CD14-positive monocyte (primary cell): Measurements from ENCODE around the gene ZNRF1. TPM values are rescaled to one million over a fixed set of nuclear protein-coding genes. Genes with fewer than 3 reads are reported as not detected.
A peak's percentile ranks its signal among the peaks of the same experiment; 100 is the strongest.

Experiments
- DNase-seq, 3 donors: peaks; one replicate each; pipeline ENCODE4 v3.0.0-alpha.2; 2011 to 2022
- H2AFZ ChIP-seq: 2 replicates; pipeline ENCODE4 v1.6.0; 2012; ENCODE audit warnings: mild to moderate bottlenecking, low read depth, low read length, inconsistent platforms; ENCODE audit not compliant: insufficient read depth, poor library complexity, severe bottlenecking
- H3K27ac ChIP-seq, 2 donors: 1 replicate in 1 of 2; 2 replicates in 1 of 2; pipeline ENCODE4 v1.5.1; 2012 to 2013; ENCODE audit warnings: low read length in 2 of 2, control low read depth in 1 of 2, inconsistent platforms in 1 of 2, low read depth in 1 of 2, mild to moderate bottlenecking in 1 of 2
- H3K27me3 ChIP-seq, 2 donors: one replicate each; pipeline versions ENCODE4 v1.6.0 to v1.6.1; 2011 to 2013; ENCODE audit warnings: low read length in 2 of 2; ENCODE audit not compliant: control insufficient read depth in 2 of 2, insufficient read depth in 2 of 2
- H3K36me3 ChIP-seq, 2 donors: replicated peaks in 1 of 2; 1 replicate in 1 of 2; 2 replicates in 1 of 2; pipeline versions ENCODE4 v1.5.1 to v1.6.1; 2012 to 2013; ENCODE audit warnings: low read length in 2 of 2, control low read depth in 1 of 2, inconsistent platforms in 1 of 2, mild to moderate bottlenecking in 1 of 2; ENCODE audit not compliant: insufficient read depth in 2 of 2, control insufficient read depth in 1 of 2
- H3K4me1 ChIP-seq, 2 donors: 1 replicate in 1 of 2; 2 replicates in 1 of 2; pipeline versions ENCODE4 v1.5.1 to v1.6.1; 2012 to 2013; ENCODE audit warnings: low read length in 2 of 2, control low read depth in 1 of 2, inconsistent platforms in 1 of 2, mild to moderate bottlenecking in 1 of 2, moderate library complexity in 1 of 2; ENCODE audit not compliant: insufficient read depth in 2 of 2, control insufficient read depth in 1 of 2
- H3K4me2 ChIP-seq: replicated peaks from 2 replicates; pipeline ENCODE3; 2012; ENCODE audit warnings: low read length, moderate library complexity, mild to moderate bottlenecking; ENCODE audit not compliant: poor library complexity, severe bottlenecking; ENCODE audit errors: extremely low read depth
- H3K4me3 ChIP-seq, 3 experiments: fragments of 200-600 bp in 1 of 3; sonication (generic) in 1 of 3; replicated peaks in 1 of 3; 1 replicate in 2 of 3; 2 replicates in 1 of 3; pipeline ENCODE4 v1.5.1; 2011 to 2013; ENCODE audit warnings: low read length in 3 of 3, mild to moderate bottlenecking in 3 of 3, control low read depth in 2 of 3, low read depth in 2 of 3, inconsistent platforms in 1 of 3, moderate library complexity in 1 of 3
- H3K79me2 ChIP-seq: 2 replicates; pipeline ENCODE4 v1.6.0; 2012; ENCODE audit warnings: mild to moderate bottlenecking, control low read depth, inconsistent platforms, low read length, moderate library complexity; ENCODE audit not compliant: insufficient read depth
- H3K9ac ChIP-seq: 2 replicates; pipeline ENCODE4 v1.6.0; 2017; ENCODE audit warnings: low read length, mild to moderate bottlenecking; ENCODE audit not compliant: insufficient read depth, poor library complexity, severe bottlenecking
- H3K9me3 ChIP-seq, 2 donors: replicated peaks in 1 of 2; 1 replicate in 1 of 2; 2 replicates in 1 of 2; pipeline versions ENCODE4 v1.5.1 to v1.6.1; 2012 to 2013; ENCODE audit warnings: low read length in 2 of 2, control low read depth in 1 of 2; ENCODE audit not compliant: control insufficient read depth in 1 of 2, insufficient read depth in 1 of 2
- H4K20me1 ChIP-seq: 2 replicates; pipeline ENCODE4 v1.6.0; 2012; ENCODE audit warnings: mild to moderate bottlenecking, low read length, control low read depth, moderate library complexity; ENCODE audit not compliant: insufficient read depth
- H3K27ac Mint-ChIP-seq, 7 donors: one replicate each; pipeline ENCODE4 v1.8.0; 2020; ENCODE audit warnings: mild to moderate bottlenecking in 7 of 7, mixed read lengths in 7 of 7, moderate library complexity in 6 of 7, inconsistent platforms in 2 of 7
- H3K27me3 Mint-ChIP-seq, 3 donors: one replicate each; pipeline ENCODE4 v1.8.0; 2021 to 2022; ENCODE audit warnings: low read depth in 3 of 3, mild to moderate bottlenecking in 3 of 3, mixed read lengths in 3 of 3, moderate library complexity in 3 of 3, inconsistent platforms in 1 of 3
- H3K36me3 Mint-ChIP-seq, 2 donors: one replicate each; pipeline ENCODE4 v1.8.0; 2020; ENCODE audit warnings: mixed read lengths in 2 of 2, inconsistent platforms in 1 of 2, mild to moderate bottlenecking in 1 of 2
- H3K4me1 Mint-ChIP-seq: one replicate; pipeline ENCODE4 v1.8.0; 2020; ENCODE audit warnings: mild to moderate bottlenecking, mixed read lengths
- H3K4me3 Mint-ChIP-seq, 2 donors: one replicate each; pipeline ENCODE4 v1.8.0; 2020; ENCODE audit warnings: mild to moderate bottlenecking in 2 of 2, mixed read lengths in 2 of 2, moderate library complexity in 1 of 2
- H3K9me3 Mint-ChIP-seq, 7 donors: one replicate each; pipeline ENCODE4 v1.8.0; 2020 to 2022; ENCODE audit warnings: mixed read lengths in 7 of 7, mild to moderate bottlenecking in 6 of 7, moderate library complexity in 6 of 7, inconsistent platforms in 2 of 7
- CTCF ChIP-seq: fragments of 200-600 bp; IDR thresholded peaks from one replicate; pipeline ENCODE4 v1.8.0; 2022; ENCODE audit warnings: antibody characterized with exemption, mild to moderate bottlenecking
- WGBS: methylation state at CpG from one replicate; pipeline ENCODE4 v1.1.5; 2013; ENCODE audit warnings: missing lambda C conversion rate; ENCODE audit not compliant: insufficient coverage; 5-methylcytosine and 5-hydroxymethylcytosine counted together
- intact Hi-C, 2 donors: fragments of 100-400 bp; cut with micrococcal nuclease; formaldehyde crosslinking; loops; one replicate each; pipeline versions ENCODE4 v1.15.0 to v1.15.1; 2023
- polyA plus RNA-seq, 3 donors: library from polyadenylated mRNA; depleted of rRNA in 1 of 3; unstranded in 2 of 3; stranded (reverse) in 1 of 3; fragments of 300-500 nt in 2 of 3; fragments of >200 nt in 1 of 3; fragmentation: Illumina TruSeq in 2 of 3; gene quantifications; 1 replicate in 2 of 3; 2 replicates in 1 of 3; pipeline ENCODE4 v1.2.3, GENCODE V29; 2012 to 2021

ZNRF1 gene
- polyA plus RNA-seq, 3 donors = 1.9 to 5.3 (median 4.3) TPM

GRCh38 chr16:75038036-75038858, 39.4 kb downstream of the ZNRF1 start:
- no peak for DNase-seq
- H3K27me3 ChIP-seq = no peaks in the 10 kb centered on the region
- Mint-ChIP-seq H3K27ac (peak overlapping the region in 4 of 7 donors; percentile 37 to 64 (median 48)), H3K27me3 (no peaks in the 10 kb centered on the region), H3K4me1 (peaks cover 55% of the 10 kb centered on the region), H3K4me3 (no peak overlapping the region), H3K9me3 (peaks cover 2 to 9% (median 6%) of the 10 kb centered on the region in 7 donors), H3K36me3 (peaks cover 0 to 3% of the 10 kb centered on the region in 2 donors)
- H3K9me3 ChIP-seq = peaks cover 0 to 9% of the 10 kb centered on the region in 2 donors
- 80% methylated on average over 1 of the region's 3 CpGs for WGBS
- H3K9ac ChIP-seq = no peak overlapping the region
- H3K36me3 ChIP-seq = no peaks in the 10 kb centered on the region
- H3K4me1 ChIP-seq = peaks cover 26 to 37% of the 10 kb centered on the region in 2 donors
- H3K27ac ChIP-seq = peak overlapping the region in 1 of 2 donors; percentile 52
- no peak for TF ChIP-seq CTCF
- H3K79me2 ChIP-seq = peaks cover 76% of the 10 kb centered on the region
- peak overlapping the region; percentile 39 for H3K4me2 ChIP-seq
- peak overlapping the region in 1 of 3 experiments; percentile 30 for H3K4me3 ChIP-seq
- intact Hi-C loops = no loop called here
- no peak overlapping the region for H2AFZ ChIP-seq
- no peaks in the 10 kb centered on the region for H4K20me1 ChIP-seq

GRCh38 chr16:75039941-75040340, 41.1 kb downstream of the ZNRF1 start:
- no peaks in the 10 kb centered on the region for H4K20me1 ChIP-seq
- intact Hi-C loops = no loop called here
- H3K4me1 ChIP-seq = peaks cover 27 to 36% of the 10 kb centered on the region in 2 donors
- no peak overlapping the region for H3K4me2 ChIP-seq
- 100% methylated on average over 1 of the region's 6 CpGs for WGBS
- TF ChIP-seq CTCF = no peak
- no peak overlapping the region for H3K27ac ChIP-seq
- H3K4me3 ChIP-seq = no peak overlapping the region
- no peaks in the 10 kb centered on the region for H3K27me3 ChIP-seq
- H3K79me2 ChIP-seq = peaks cover 84% of the 10 kb centered on the region
- DNase-seq = no peak
- H3K9me3 Mint-ChIP-seq = peaks cover 2 to 9% (median 6%) of the 10 kb centered on the region in 7 donors
- H3K9ac ChIP-seq = no peak overlapping the region
- H3K9me3 ChIP-seq = peaks cover 0 to 9% of the 10 kb centered on the region in 2 donors
- no peak overlapping the region for H2AFZ ChIP-seq
- peaks cover 0 to 3% of the 10 kb centered on the region in 2 donors for H3K36me3 Mint-ChIP-seq
- H3K4me1 Mint-ChIP-seq = peaks cover 53% of the 10 kb centered on the region
- H3K27ac Mint-ChIP-seq = peak overlapping the region in 2 of 7 donors; percentile 13 to 37
- no peaks in the 10 kb centered on the region for H3K27me3 Mint-ChIP-seq
- H3K4me3 Mint-ChIP-seq = no peak overlapping the region
- H3K36me3 ChIP-seq = no peaks in the 10 kb centered on the region
